ENCODE measurements around the gene MPP4. TPM values are rescaled to one million over a fixed set of nuclear protein-coding genes. Genes with fewer than 3 reads are reported as not detected.

Gene MPP4

GRCh38 chr2:201607568-201607967 lies 90.9 kb downstream of the MPP4 start:
- Histone ChIP-seq H2BK15ac (replicated peaks; ENCODE audit: low read depth) (no peak overlapping the region), H3K23ac (ENCODE audit: low read length) (no peak overlapping the region), H3K56ac (ENCODE audit: low read length) (no peak overlapping the region), H3K79me2 (ENCODE audit: control insufficient read depth, insufficient read depth, low read length) (no peaks in the 10 kb centered on the region), H3K18ac (ENCODE audit: low read length) (no peak overlapping the region), H3K79me1 (ENCODE audit: low read length) (no peaks in the 10 kb centered on the region), H2AK5ac (ENCODE audit: low read length) (no peak overlapping the region), H2BK5ac (ENCODE audit: low read length) (no peak overlapping the region), H4K5ac (ENCODE audit: low read length) (no peak overlapping the region), H2BK120ac (ENCODE audit: low read depth, low read length) (no peak overlapping the region), H3K4ac (ENCODE audit: low read depth, low read length) (no peak overlapping the region), H3K4me3 (ENCODE audit: low read length) (no peak overlapping the region), H3K27ac (ENCODE audit: low read depth, low read length) (no peak overlapping the region), H3K4me2 (ENCODE audit: low read length) (no peak overlapping the region), H3K36me3 (ENCODE audit: control insufficient read depth, insufficient read depth, low read length) (no peaks in the 10 kb centered on the region), H4K8ac (ENCODE audit: low read depth, low read length) (no peak overlapping the region), H3K4me1 (ENCODE audit: control insufficient read depth, low read depth, low read length) (no peaks in the 10 kb centered on the region), H3K9ac (ENCODE audit: low read length) (no peak overlapping the region), H3K27me3 (ENCODE audit: insufficient read depth, low read length, poor library complexity) (no peaks in the 10 kb centered on the region)
- no peak for DNase-seq
- no CpG with 5 or more reads among the region's 2 CpGs for WGBS (ENCODE audit: extremely low coverage, insufficient coverage, low lambda C conversion rate)

DNA sequence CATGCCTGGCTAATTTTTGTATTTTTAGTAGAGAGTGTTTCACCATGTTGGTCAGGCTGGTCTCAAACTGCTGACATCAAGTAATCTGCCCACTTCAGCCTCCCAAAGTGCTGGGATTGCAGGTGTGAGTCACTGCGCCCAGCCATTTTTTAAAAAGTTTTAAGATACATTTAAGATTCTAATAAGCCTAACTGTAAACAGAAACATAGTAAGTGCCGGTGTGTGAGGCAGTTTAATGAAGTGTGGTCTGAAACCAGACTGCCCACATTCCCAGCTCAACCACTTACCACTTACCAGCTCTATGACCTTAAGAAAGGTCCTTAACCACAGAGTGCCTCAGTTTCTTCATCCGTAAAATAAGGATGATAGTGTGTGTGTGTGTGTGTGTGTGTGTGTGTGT lies 97.5 kb downstream of the MPP4 start:
- Histone ChIP-seq H3K4me1 (ENCODE audit: control insufficient read depth, low read depth, low read length) (no peaks in the 10 kb centered on the region), H3K79me2 (ENCODE audit: control insufficient read depth, insufficient read depth, low read length) (no peaks in the 10 kb centered on the region), H3K9ac (ENCODE audit: low read length) (no peak overlapping the region), H3K23ac (ENCODE audit: low read length) (no peak overlapping the region), H4K8ac (ENCODE audit: low read depth, low read length) (no peak overlapping the region), H3K56ac (ENCODE audit: low read length) (no peak overlapping the region), H3K27me3 (ENCODE audit: insufficient read depth, low read length, poor library complexity) (no peaks in the 10 kb centered on the region), H4K5ac (ENCODE audit: low read length) (no peak overlapping the region), H3K79me1 (ENCODE audit: low read length) (no peaks in the 10 kb centered on the region), H3K4me2 (ENCODE audit: low read length) (no peak overlapping the region), H3K4ac (ENCODE audit: low read depth, low read length) (no peak overlapping the region), H2AK5ac (ENCODE audit: low read length) (no peak overlapping the region), H3K36me3 (ENCODE audit: control insufficient read depth, insufficient read depth, low read length) (no peaks in the 10 kb centered on the region), H3K27ac (ENCODE audit: low read depth, low read length) (no peak overlapping the region), H2BK15ac (replicated peaks; ENCODE audit: low read depth) (no peak overlapping the region), H2BK120ac (ENCODE audit: low read depth, low read length) (no peak overlapping the region), H2BK5ac (ENCODE audit: low read length) (no peak overlapping the region), H3K18ac (ENCODE audit: low read length) (no peak overlapping the region), H3K4me3 (ENCODE audit: low read length) (no peak overlapping the region)
- no peak for DNase-seq
- WGBS (ENCODE audit: extremely low coverage, insufficient coverage, low lambda C conversion rate) = no CpG with 5 or more reads among the region's 3 CpGs

- Histone ChIP-seq H2BK15ac (replicated peaks; ENCODE audit: low read depth) (no peak overlapping the region), H3K56ac (ENCODE audit: low read length) (no peak overlapping the region), H2BK5ac (ENCODE audit: low read length) (no peak overlapping the region), H3K27ac (ENCODE audit: low read depth, low read length) (no peak overlapping the region), H3K9ac (ENCODE audit: low read length) (no peak overlapping the region), H3K4me2 (ENCODE audit: low read length) (no peak overlapping the region), H3K4ac (ENCODE audit: low read depth, low read length) (no peak overlapping the region), H3K79me1 (ENCODE audit: low read length) (no peaks in the 10 kb centered on the region), H4K5ac (ENCODE audit: low read length) (no peak overlapping the region), H3K4me1 (ENCODE audit: control insufficient read depth, low read depth, low read length) (no peaks in the 10 kb centered on the region), H4K8ac (ENCODE audit: low read depth, low read length) (no peak overlapping the region), H3K23ac (ENCODE audit: low read length) (no peak overlapping the region), H2AK5ac (ENCODE audit: low read length) (no peak overlapping the region), H3K36me3 (ENCODE audit: control insufficient read depth, insufficient read depth, low read length) (no peaks in the 10 kb centered on the region), H3K18ac (ENCODE audit: low read length) (no peak overlapping the region), H3K4me3 (ENCODE audit: low read length) (no peak overlapping the region), H3K27me3 (ENCODE audit: insufficient read depth, low read length, poor library complexity) (no peaks in the 10 kb centered on the region), H2BK120ac (ENCODE audit: low read depth, low read length) (no peak overlapping the region), H3K79me2 (ENCODE audit: control insufficient read depth, insufficient read depth, low read length) (no peaks in the 10 kb centered on the region)
- no CpG with 5 or more reads among the region's 8 CpGs for WGBS (ENCODE audit: extremely low coverage, insufficient coverage, low lambda C conversion rate)
- DNase-seq = no peak
These were observed 101.0 kb downstream of the MPP4 start for GRCh38 chr2:201597397-201597796.

Small RNA genes within 50 kb of the gene (small RNA-seq; reads per million reads assigned to genes)
- gene RNU6-651P (ENCODE audit: insufficient read depth) = not detected
